ENCODE data around the gene RTN4RL2.
"Not testable (repeated sequence)": the region's sequence is repeated elsewhere in the genome, so short reads cannot be mapped to it uniquely, and the experiment has no call there.

Gene RTN4RL2

GRCh38 chr11:57438345-57439285 is 21.7 kb upstream of the RTN4RL2 start:
- Histone ChIP-seq H3K4me2 (no peak overlapping the region), H3K4me3 (no peak overlapping the region), H3K9me3 (replicated peaks in 1 of 11) (no peaks in the 10 kb centered on the region), H4K20me1 (no peaks in the 10 kb centered on the region), H3K9ac (no peak overlapping the region), H3K4me1 (peaks cover 0 to 19% (median 13%) of the 10 kb centered on the region in 10 experiments; a peak in 10 of 20 replicates), H3K36me3 (no peaks in the 10 kb centered on the region), H3K27me3 (no peaks in the 10 kb centered on the region), H3K27ac (no peak overlapping the region)
- no peak for TF ChIP-seq Cebpa-rat (IDR thresholded peaks at IDR 0.05)

- H3K9me3 ChIP-seq (replicated peaks in 1 of 11) = no peaks in the 10 kb centered on the region
- no peaks in the 10 kb centered on the region for H3K27me3 ChIP-seq
- H3K4me3 ChIP-seq = no peak overlapping the region
- H4K20me1 ChIP-seq = no peaks in the 10 kb centered on the region
- no peaks in the 10 kb centered on the region for H3K36me3 ChIP-seq
- peaks cover 0 to 8% (median 2%) of the 10 kb centered on the region in 10 experiments; a peak in 9 of 20 replicates for H3K4me1 ChIP-seq
- no peak overlapping the region for H3K4me2 ChIP-seq
- no peak overlapping the region for H3K9ac ChIP-seq
- H3K27ac ChIP-seq = no peak overlapping the region
- TF ChIP-seq Cebpa-rat (IDR thresholded peaks at IDR 0.05) = no peak
Measured at GRCh38 chr11:57439786-57440185, 20.5 kb upstream of the RTN4RL2 start.

- Histone ChIP-seq H3K9me3 (replicated peaks in 1 of 11) (no peaks in the 10 kb centered on the region), H3K4me1 (no peaks in the 10 kb centered on the region), H3K4me2 (no peak overlapping the region), H4K20me1 (no peaks in the 10 kb centered on the region), H3K4me3 (no peak overlapping the region), H3K27me3 (no peaks in the 10 kb centered on the region), H3K27ac (no peak overlapping the region), H3K36me3 (no peaks in the 10 kb centered on the region), H3K9ac (no peak overlapping the region)
- TF ChIP-seq Cebpa-rat (IDR thresholded peaks at IDR 0.05) = no peak
Measured at GRCh38 chr11:57440744-57441414, 19.4 kb upstream of the RTN4RL2 start.

- no peaks in the 10 kb centered on the region for H3K36me3 ChIP-seq
- no peak for TF ChIP-seq Cebpa-rat (IDR thresholded peaks at IDR 0.05)
- no peak overlapping the region for H3K4me3 ChIP-seq
- H4K20me1 ChIP-seq = no peaks in the 10 kb centered on the region; a peak in 1 of 22 replicates
- no peak overlapping the region for H3K4me2 ChIP-seq
- no peak overlapping the region for H3K9ac ChIP-seq
- no peaks in the 10 kb centered on the region for H3K9me3 ChIP-seq (replicated peaks in 1 of 11)
- H3K27ac ChIP-seq = no peak overlapping the region
- no peaks in the 10 kb centered on the region for H3K27me3 ChIP-seq
- no peaks in the 10 kb centered on the region for H3K4me1 ChIP-seq
Measured at GRCh38 chr11:57444362-57445121, 15.8 kb upstream of the RTN4RL2 start.

- H3K36me3 ChIP-seq; H3K27me3 ChIP-seq; H3K4me3 ChIP-seq; H3K27ac ChIP-seq; H3K4me2 ChIP-seq; H3K4me1 ChIP-seq; H4K20me1 ChIP-seq; H3K9me3 ChIP-seq (replicated peaks in 1 of 11); H3K9ac ChIP-seq: not testable (repeated sequence)
Measured at GRCh38 chr11:57445122-57445394, 15.3 kb upstream of the RTN4RL2 start.

GRCh38 chr11:57446055-57446454 is 14.3 kb upstream of the RTN4RL2 start:
- Histone ChIP-seq H3K27ac (no peak overlapping the region), H3K36me3 (no peaks in the 10 kb centered on the region), H3K9me3 (replicated peaks in 1 of 11) (no peaks in the 10 kb centered on the region), H3K9ac (no peak overlapping the region), H3K27me3 (no peaks in the 10 kb centered on the region), H3K4me1 (no peaks in the 10 kb centered on the region), H3K4me3 (no peak overlapping the region), H4K20me1 (no peaks in the 10 kb centered on the region; a peak in 1 of 22 replicates), H3K4me2 (no peak overlapping the region)
- no peak for TF ChIP-seq Cebpa-rat (IDR thresholded peaks at IDR 0.05)

- TF ChIP-seq Cebpa-rat (IDR thresholded peaks at IDR 0.05) = no peak
- H3K4me1 ChIP-seq = peaks cover 4 to 13% (median 9%) of the 10 kb centered on the region in 10 experiments; a peak in 17 of 20 replicates
- H3K4me2 ChIP-seq = no peak overlapping the region
- H3K9me3 ChIP-seq (replicated peaks in 1 of 11) = no peaks in the 10 kb centered on the region
- H4K20me1 ChIP-seq = peaks cover 0 to 6% (median 0%) of the 10 kb centered on the region in 11 experiments; a peak in 2 of 22 replicates
- H3K4me3 ChIP-seq = no peak overlapping the region
- no peak overlapping the region for H3K27ac ChIP-seq
- no peaks in the 10 kb centered on the region for H3K36me3 ChIP-seq
- H3K27me3 ChIP-seq = peaks cover 13 to 14% (median 14%) of the 10 kb centered on the region in 11 experiments
- no peak overlapping the region for H3K9ac ChIP-seq
Measured at GRCh38 chr11:57453543-57454177, 6.7 kb upstream of the RTN4RL2 start.

- Histone ChIP-seq H3K4me1 (peaks cover 20 to 42% (median 33%) of the 10 kb centered on the region in 10 experiments), H3K27ac (no peak overlapping the region), H3K36me3 (no peaks in the 10 kb centered on the region), H3K9me3 (replicated peaks in 1 of 11) (no peaks in the 10 kb centered on the region), H3K9ac (no peak overlapping the region; a peak in 1 of 22 replicates), H4K20me1 (peaks cover 0 to 25% (median 12%) of the 10 kb centered on the region in 11 experiments; a peak in 12 of 22 replicates), H3K27me3 (peaks cover 36 to 49% (median 46%) of the 10 kb centered on the region in 11 experiments), H3K4me3 (0 out of 20 replicates have a peak overlapping the region, but pooled peaks of 1 of the 10 experiments have one; percentile 68), H3K4me2 (peak overlapping the region; percentile 35 to 99 (median 95); a peak in 19 of 22 replicates)
- TF ChIP-seq Cebpa-rat (IDR thresholded peaks at IDR 0.05) = no peak
Measured at GRCh38 chr11:57456960-57457642, 3.2 kb upstream of the RTN4RL2 start.

All from BLaER1 treated with 17β-estradiol and CSF1 and Interleukin-3, amounts not matched to agents 10 nM and 100 nM (cell line).